Astrocyte (in vitro differentiated cells and primary cell): ENCODE results near the gene ATG9B. TPM values are rescaled to one million over a fixed set of nuclear protein-coding genes. Genes with fewer than 3 reads are reported as not detected.

Source experiments
- DNase-seq: peaks from one replicate; pipeline ENCODE4 v3.0.0-alpha.2; 2010; ENCODE audit warnings: low read depth
- FAIRE-seq: peaks from 2 replicates; lab custom pipeline; 2011; peaks lifted over from hg19 to GRCh38; lab: Jason Lieb, UNC
- H2AFZ ChIP-seq: 2 replicates; pipeline ENCODE4 v1.6.0; 2012; ENCODE audit warnings: low read depth, low read length, inconsistent platforms
- H3K27ac ChIP-seq: 2 replicates; pipeline ENCODE4 v1.5.1; 2011; ENCODE audit warnings: low read depth, low read length, inconsistent platforms
- H3K27me3 ChIP-seq: 2 replicates; pipeline ENCODE4 v1.6.0; 2011; ENCODE audit warnings: low read length, inconsistent platforms; ENCODE audit not compliant: insufficient read depth
- H3K36me3 ChIP-seq: 2 replicates; pipeline ENCODE4 v1.5.1; 2011; ENCODE audit warnings: low read length, inconsistent platforms; ENCODE audit not compliant: insufficient read depth
- H3K4me1 ChIP-seq: 2 replicates; pipeline ENCODE4 v1.5.1; 2011; ENCODE audit warnings: low read length, inconsistent platforms; ENCODE audit not compliant: insufficient read depth
- H3K4me2 ChIP-seq: 2 replicates; pipeline ENCODE4 v1.6.0; 2012; ENCODE audit warnings: low read length, inconsistent platforms
- H3K4me3 ChIP-seq: 2 replicates; pipeline ENCODE4 v1.5.1; 2011; ENCODE audit warnings: low read depth, mild to moderate bottlenecking, low read length, inconsistent platforms; ENCODE audit not compliant: insufficient read depth
- H3K79me2 ChIP-seq: 2 replicates; pipeline ENCODE4 v1.6.0; 2012; ENCODE audit warnings: mild to moderate bottlenecking, low read length, inconsistent platforms; ENCODE audit not compliant: insufficient read depth
- H3K9ac ChIP-seq: 2 replicates; pipeline ENCODE4 v1.6.0; 2012; ENCODE audit warnings: mild to moderate bottlenecking, low read length, inconsistent platforms
- H3K9me3 ChIP-seq: 2 replicates; pipeline ENCODE4 v1.5.1; 2012; ENCODE audit warnings: low read depth, mild to moderate bottlenecking, low read length, inconsistent platforms; ENCODE audit not compliant: insufficient read depth
- H4K20me1 ChIP-seq: 2 replicates; pipeline ENCODE4 v1.6.0; 2012; ENCODE audit warnings: low read length, inconsistent platforms; ENCODE audit not compliant: insufficient read depth
- H3K27ac Mint-ChIP-seq: one replicate; pipeline ENCODE4 v1.8.0; 2021; ENCODE audit warnings: mild to moderate bottlenecking, mixed read lengths; ENCODE audit not compliant: unreplicated experiment
- H3K27me3 Mint-ChIP-seq: one replicate; pipeline ENCODE4 v1.8.0; 2021; ENCODE audit warnings: low read depth, mixed read lengths; ENCODE audit not compliant: unreplicated experiment
- H3K36me3 Mint-ChIP-seq: one replicate; pipeline ENCODE4 v1.8.0; 2021; ENCODE audit warnings: low read depth, mixed read lengths; ENCODE audit not compliant: unreplicated experiment
- H3K4me1 Mint-ChIP-seq: one replicate; pipeline ENCODE4 v1.8.0; 2021; ENCODE audit warnings: low read depth, mixed read lengths; ENCODE audit not compliant: unreplicated experiment
- H3K4me3 Mint-ChIP-seq: one replicate; pipeline ENCODE4 v1.8.0; 2021; ENCODE audit warnings: mild to moderate bottlenecking, moderate library complexity, mixed read lengths; ENCODE audit not compliant: unreplicated experiment
- H3K9me3 Mint-ChIP-seq: one replicate; pipeline ENCODE4 v1.8.0; 2021; ENCODE audit warnings: mild to moderate bottlenecking, mixed read lengths; ENCODE audit not compliant: unreplicated experiment
- EZH2 ChIP-seq: IDR thresholded peaks from 2 replicates; pipeline ENCODE4 v1.6.1; 2012; ENCODE audit warnings: mild to moderate bottlenecking, low read length, inconsistent platforms; ENCODE audit not compliant: insufficient read depth
- total RNA-seq: library from RNA; stranded (reverse); gene quantifications from 2 replicates; pipeline ENCODE4 v1.2.1, GENCODE V29; 2021
- TF ChIP-seq, protein P1 (sequence below): IDR thresholded peaks from 2 replicates; pipeline ENCODE4 v1.5.1; 2011; ENCODE audit warnings: low read depth, mild to moderate bottlenecking, inconsistent platforms, low read length, moderate library complexity; ENCODE audit not compliant: insufficient read depth

Gene ATG9B
- total RNA-seq, 1 donor from 2014 or later, result 2.2 TPM

DNA sequence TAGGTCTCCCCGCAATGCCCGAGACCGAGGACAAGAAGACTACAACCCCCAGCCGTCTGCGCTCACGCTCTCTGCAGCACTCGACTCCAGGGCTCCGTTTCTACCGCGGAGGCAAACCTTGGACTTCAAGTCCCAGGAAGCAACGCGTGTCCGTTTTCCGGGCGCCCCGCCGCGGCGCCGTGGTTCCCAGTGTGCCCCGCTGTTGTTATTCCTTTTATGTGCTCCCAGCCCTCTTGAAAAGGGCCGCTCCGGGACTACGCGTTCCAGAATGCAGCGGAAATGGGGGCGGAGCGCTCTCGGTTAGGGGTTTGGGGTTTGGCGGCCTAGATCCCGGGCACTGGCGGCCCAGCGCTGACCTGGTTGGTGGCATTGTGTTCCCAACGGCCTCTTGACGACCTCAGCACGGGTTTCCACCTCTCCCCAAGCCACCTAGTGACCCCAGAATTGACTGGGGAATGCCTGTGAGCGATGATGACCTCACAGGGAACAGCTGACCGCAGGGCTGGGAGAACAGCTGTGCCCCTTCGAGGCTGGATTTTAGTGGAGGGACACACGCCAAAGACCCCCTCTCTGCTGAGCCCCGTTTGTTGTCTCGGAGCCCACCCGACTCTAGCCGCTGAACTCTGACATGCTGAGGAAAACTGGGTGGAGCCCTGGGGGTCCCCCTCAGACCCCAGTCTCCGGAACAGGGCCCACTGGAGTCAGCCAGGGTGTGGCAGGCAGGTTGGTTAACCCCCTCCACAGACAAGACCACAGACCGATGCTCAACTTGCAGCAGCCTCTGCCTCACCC lies 33.9 kb upstream of the ATG9B start:
- Histone ChIP-seq H3K4me3 (peak overlapping the region; percentile 80), H3K9me3 (no peaks in the 10 kb centered on the region), H3K4me1 (peaks cover 47% of the 10 kb centered on the region), H3K36me3 (no peaks in the 10 kb centered on the region), H3K79me2 (peaks cover 33% of the 10 kb centered on the region), H2AFZ (peak overlapping the region; percentile 70), H3K9ac (peak overlapping the region; percentile 81), H3K4me2 (peak overlapping the region; percentile 91), H3K27me3 (no peaks in the 10 kb centered on the region), H3K27ac (peak overlapping the region; percentile 93), H4K20me1 (peaks cover 36% of the 10 kb centered on the region)
- peaks cover 4% of the 10 kb centered on the region for H3K27me3 Mint-ChIP-seq
- peaks cover 1% of the 10 kb centered on the region for H3K9me3 Mint-ChIP-seq
- peak overlapping the region; percentile 94 for H3K4me3 Mint-ChIP-seq
- peak; percentile 99 for DNase-seq
- peaks cover 30% of the 10 kb centered on the region for H3K4me1 Mint-ChIP-seq
- H3K27ac Mint-ChIP-seq, result peak overlapping the region; percentile 97
- no peak for TF ChIP-seq EZH2
- TF ChIP-seq, protein P1, sequence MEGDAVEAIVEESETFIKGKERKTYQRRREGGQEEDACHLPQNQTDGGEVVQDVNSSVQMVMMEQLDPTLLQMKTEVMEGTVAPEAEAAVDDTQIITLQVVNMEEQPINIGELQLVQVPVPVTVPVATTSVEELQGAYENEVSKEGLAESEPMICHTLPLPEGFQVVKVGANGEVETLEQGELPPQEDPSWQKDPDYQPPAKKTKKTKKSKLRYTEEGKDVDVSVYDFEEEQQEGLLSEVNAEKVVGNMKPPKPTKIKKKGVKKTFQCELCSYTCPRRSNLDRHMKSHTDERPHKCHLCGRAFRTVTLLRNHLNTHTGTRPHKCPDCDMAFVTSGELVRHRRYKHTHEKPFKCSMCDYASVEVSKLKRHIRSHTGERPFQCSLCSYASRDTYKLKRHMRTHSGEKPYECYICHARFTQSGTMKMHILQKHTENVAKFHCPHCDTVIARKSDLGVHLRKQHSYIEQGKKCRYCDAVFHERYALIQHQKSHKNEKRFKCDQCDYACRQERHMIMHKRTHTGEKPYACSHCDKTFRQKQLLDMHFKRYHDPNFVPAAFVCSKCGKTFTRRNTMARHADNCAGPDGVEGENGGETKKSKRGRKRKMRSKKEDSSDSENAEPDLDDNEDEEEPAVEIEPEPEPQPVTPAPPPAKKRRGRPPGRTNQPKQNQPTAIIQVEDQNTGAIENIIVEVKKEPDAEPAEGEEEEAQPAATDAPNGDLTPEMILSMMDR, result no peak
- FAIRE-seq, result no peak
- peaks cover 11% of the 10 kb centered on the region for H3K36me3 Mint-ChIP-seq

DNA sequence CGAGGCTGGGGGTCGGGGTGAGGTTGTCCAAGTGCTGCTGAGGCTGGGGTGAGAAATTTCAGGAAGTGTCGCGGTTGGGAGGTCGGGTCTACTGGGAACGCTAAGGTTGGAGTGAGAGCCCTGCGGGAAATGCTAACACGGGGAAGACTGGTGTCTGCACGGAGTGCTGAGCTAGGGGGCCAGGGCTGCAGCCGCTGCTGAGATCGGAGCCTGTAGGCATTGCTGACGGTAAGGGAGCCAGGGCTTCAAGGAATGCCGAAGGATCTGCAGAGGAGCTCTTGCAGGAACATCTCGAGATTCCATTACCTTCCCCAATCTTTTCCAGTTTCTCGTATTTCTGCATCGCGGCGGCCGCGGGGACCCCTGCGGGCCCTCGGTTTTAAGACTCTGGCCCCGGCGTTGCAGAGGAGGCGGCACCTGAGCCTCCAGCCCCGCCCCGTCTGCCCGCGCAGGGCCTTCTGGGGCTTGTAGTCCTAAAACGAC lies 33.3 kb upstream of the ATG9B start, which contains the start of gene CDK5:
Gene CDK5 (minus strand): TSS at position 392 of the 483 bp plus-strand sequence. CDS start 49 bp downstream, at position 343.
- peak within 1 kb of the TSS; percentile 93 for H3K27ac ChIP-seq
- H4K20me1 ChIP-seq, result peaks cover 34% of the 10 kb centered on the region
- peaks cover 1% of the 10 kb centered on the region for H3K9me3 Mint-ChIP-seq
- H3K79me2 ChIP-seq, result peaks cover 29% of the 10 kb centered on the region
- peak within 1 kb of the TSS; percentile 81 for H3K9ac ChIP-seq
- TF ChIP-seq, protein P1, result no peak
- TF ChIP-seq EZH2, result no peak
- peak within 1 kb of the TSS; percentile 80 for H3K4me3 ChIP-seq
- peak within 1 kb of the TSS; percentile 94 for H3K4me3 Mint-ChIP-seq
- H3K27ac Mint-ChIP-seq, result peak within 1 kb of the TSS; percentile 97
- peak within 1 kb of the TSS; percentile 91 for H3K4me2 ChIP-seq
- no peaks in the 10 kb centered on the region for H3K27me3 ChIP-seq
- H2AFZ ChIP-seq, result peak within 1 kb of the TSS; percentile 83
- peaks cover 43% of the 10 kb centered on the region for H3K4me1 ChIP-seq
- peaks cover 30% of the 10 kb centered on the region for H3K4me1 Mint-ChIP-seq
- peaks cover 14% of the 10 kb centered on the region for H3K36me3 Mint-ChIP-seq
- H3K27me3 Mint-ChIP-seq, result peaks cover 8% of the 10 kb centered on the region
- no peaks in the 10 kb centered on the region for H3K36me3 ChIP-seq
- no peaks in the 10 kb centered on the region for H3K9me3 ChIP-seq
- no peak for DNase-seq
- no peak for FAIRE-seq
